Stimulated activated CD8-positive, alpha-beta memory T cell treated with anti-CD3 and anti-CD28 coated beads, Interleukin-7, amount 100 ng/mL, for 4 hours (primary cell): ENCODE measurements around the gene OR9Q1.
"Not testable (repeated sequence)": the region's sequence is repeated elsewhere in the genome, so short reads cannot be mapped to it uniquely, and the experiment has no call there.

Experiments
- DNase-seq, 2 donors: peaks; one replicate each; pipeline ENCODE4 v3.0.0-alpha.2; 2020; ENCODE audit warnings: low read depth in 2 of 2

The OR9Q1 gene, protein sequence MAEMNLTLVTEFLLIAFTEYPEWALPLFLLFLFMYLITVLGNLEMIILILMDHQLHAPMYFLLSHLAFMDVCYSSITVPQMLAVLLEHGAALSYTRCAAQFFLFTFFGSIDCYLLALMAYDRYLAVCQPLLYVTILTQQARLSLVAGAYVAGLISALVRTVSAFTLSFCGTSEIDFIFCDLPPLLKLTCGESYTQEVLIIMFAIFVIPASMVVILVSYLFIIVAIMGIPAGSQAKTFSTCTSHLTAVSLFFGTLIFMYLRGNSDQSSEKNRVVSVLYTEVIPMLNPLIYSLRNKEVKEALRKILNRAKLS

GRCh38 chr11:58023435-58023931 is at the start of gene OR9Q1:
TSS of gene OR9Q1 (plus strand) at chr11:58023881. CDS start at chr11:58179445, 155,564 bp downstream.
- no peak for DNase-seq

GRCh38 chr11:57974132-57974531 is 49.5 kb upstream of the OR9Q1 start:
- DNase-seq, result no peak

DNA sequence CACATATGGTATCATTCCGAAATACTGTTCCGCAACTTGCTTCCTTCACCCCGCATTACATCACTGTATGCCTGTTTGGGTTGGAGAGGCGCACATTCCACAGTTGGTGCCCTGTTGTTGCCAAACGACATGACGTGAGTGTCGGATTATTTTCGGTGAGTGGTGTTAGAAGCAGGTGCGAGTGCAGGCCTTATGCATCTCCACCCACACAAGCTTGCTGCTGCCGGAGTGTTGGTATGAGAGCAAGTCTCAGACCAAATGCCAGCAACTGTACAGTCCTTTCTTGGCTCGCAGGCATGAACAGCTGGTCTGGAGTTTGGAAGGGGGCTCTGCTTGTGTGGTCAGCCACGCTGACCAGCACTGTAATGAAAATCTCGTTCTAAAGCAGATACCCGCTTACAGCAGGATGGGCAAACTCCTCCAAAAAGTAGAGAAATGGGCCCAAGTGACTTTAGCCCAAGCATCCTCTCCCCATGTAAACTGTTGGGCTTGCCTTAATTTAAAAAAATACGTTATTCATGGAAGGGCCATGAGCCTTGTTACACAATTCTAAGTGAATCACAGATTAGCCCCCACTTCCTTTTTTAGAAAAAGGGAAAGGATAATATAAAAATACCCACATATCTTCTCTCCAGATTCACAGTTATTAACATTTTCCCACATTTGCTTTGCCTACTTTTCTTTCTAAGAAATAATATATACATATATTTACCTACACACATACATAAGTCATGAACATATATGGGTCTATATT is 48.7 kb upstream of the OR9Q1 start:
- no peak for DNase-seq

- DNase-seq, result no peak
These were observed 46.0 kb upstream of the OR9Q1 start for GRCh38 chr11:57977709-57978108.

GRCh38 chr11:57978686-57979531 is 44.8 kb upstream of the OR9Q1 start:
- no peak for DNase-seq

GRCh38 chr11:57979532-57980079 is 44.1 kb upstream of the OR9Q1 start:
- no peak for DNase-seq

DNA sequence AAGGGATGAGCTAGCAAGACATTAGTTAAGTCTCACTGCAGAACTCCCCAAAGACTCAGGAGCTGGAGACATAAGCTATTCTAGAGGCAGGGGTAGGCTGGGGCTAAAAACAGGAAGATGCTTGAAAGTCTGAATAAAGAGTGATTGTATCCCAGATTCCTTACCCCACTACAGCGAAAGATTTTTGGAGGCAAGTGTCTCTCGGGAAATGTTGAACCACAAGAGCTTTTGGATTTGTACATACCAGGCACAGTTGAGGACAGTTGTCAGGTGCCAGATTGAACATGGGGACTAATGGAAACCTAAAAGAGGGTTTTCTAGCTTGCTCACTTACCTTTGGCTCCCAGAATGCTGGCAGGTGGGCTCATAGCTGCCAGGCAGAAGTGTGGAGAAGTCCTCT is 43.5 kb upstream of the OR9Q1 start:
- DNase-seq, result no peak

DNA sequence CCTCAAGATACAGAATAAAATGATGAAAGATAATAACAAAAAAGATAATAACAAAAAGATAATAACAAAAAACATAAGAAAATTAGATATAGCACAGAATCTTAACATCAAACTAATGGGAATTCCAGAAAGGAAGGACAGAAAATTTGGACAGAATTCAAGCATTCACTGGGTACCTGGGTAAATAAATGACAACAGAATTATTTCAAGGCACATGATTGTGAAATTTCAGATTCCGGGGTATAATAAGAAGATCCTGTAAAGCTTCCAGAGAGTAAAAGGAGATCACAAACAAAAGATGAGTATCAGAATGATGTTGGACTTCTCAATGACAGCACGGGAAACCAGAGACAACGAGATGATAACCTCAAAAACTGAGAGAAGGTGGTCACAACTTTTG is 42.1 kb upstream of the OR9Q1 start:
- no peak for DNase-seq

GRCh38 chr11:57982776-57983175 is 40.9 kb upstream of the OR9Q1 start:
- DNase-seq, result no peak

- DNase-seq, result no peak
These were observed 40.5 kb upstream of the OR9Q1 start for GRCh38 chr11:57983191-57983590.

GRCh38 chr11:57999523-57999922 is 24.2 kb upstream of the OR9Q1 start:
- not testable (repeated sequence) for DNase-seq

DNA sequence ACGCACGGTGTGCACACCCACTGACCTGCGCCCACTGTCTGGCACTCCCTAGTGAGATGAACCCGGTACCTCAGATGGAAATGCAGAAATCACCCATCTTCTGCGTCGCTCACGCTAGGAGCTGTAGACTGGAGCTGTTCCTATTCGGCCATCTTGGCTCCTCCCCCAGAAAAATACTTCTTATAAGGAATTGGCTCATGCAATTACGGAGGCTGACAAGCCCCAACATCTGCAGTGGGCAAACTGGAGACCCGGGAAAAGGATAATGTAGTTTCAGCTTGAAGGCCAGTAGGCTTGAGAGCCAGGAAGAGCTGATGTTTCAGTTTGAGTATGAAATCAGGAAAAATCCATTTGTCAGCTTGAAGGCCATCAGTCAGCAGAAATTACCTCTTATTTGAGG is 23.7 kb upstream of the OR9Q1 start:
- DNase-seq, result not testable (repeated sequence)

- DNase-seq, result no peak
These were observed 23.0 kb upstream of the OR9Q1 start for GRCh38 chr11:58000699-58001098.

DNA sequence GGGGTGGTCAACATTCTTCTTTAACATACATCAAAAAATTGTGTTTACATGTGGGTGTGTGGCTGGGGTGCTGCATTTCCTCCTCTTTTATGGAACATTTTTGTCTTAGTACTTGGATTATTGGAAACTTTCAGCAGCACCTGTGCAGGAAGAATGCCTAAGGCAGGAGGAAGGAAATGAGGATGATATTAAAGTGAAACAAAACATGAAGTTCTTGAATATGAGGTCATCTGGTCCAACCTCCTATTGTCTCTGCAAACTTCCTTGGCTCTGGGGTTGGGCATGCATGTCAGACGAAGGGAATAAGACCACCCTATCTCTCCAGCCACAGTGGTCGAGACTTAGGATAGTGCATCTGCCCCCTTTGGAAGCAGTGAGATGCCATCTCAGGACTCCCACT is 20.6 kb upstream of the OR9Q1 start:
- no peak for DNase-seq

DNA sequence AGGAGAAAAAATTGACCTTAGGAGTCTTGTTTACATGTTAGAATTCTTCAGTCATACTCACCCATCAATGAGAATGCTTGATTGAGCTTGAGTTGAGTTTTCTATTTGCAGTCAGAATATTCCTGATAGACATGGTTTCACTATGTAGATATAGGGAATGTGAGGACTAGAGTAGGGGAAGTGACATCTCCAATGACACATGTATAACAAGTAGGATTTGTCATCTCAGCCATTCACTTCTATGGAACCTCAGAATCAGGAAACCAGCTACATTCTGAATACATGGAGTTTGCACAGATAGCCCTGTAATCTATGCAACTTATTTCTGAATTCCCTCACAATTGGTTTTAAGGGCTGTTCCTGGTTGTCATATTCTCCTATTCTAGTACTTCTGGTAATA is 20.1 kb upstream of the OR9Q1 start:
- DNase-seq, result no peak

DNA sequence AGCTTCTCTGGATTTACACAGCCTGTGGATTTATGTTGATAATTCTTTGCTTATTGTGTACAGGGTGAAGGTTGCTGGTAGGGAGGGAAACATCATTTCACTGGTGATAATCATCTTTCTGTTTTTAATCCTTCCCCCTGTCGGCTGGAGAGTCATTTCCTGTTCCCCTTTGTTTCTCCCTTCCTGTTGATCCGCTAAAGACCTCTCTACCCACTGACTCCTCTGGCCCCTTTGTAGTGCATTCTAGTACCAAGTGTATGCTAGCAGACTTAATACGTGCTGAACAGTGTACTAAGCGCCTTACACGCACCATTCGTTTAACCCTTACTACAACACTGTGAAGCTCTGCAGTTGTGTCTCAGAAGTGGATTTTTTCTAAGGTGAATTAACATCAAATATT is 19.0 kb upstream of the OR9Q1 start:
- no peak for DNase-seq

GRCh38 chr11:58006940-58007339 is 16.7 kb upstream of the OR9Q1 start:
- DNase-seq, result no peak

DNA sequence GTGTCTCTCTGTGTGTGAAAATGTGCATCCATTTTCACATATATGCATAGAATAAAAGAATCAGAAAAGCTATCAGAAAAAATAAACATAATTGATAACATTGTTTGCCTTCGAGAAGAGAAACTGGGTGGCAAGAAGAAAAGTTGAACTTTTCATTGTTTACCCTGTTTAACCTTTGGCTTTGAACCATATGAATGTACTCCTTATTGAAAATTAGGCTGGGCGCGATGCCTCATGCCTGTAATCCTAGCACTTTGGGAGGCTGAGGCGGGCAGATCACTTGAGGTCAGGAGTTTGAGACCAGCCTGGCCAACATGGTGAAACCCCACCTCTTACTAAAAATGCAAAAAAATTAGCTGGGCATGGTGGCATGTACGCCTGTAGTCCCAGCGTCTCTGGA is 11.9 kb upstream of the OR9Q1 start:
- DNase-seq, result no peak

DNA sequence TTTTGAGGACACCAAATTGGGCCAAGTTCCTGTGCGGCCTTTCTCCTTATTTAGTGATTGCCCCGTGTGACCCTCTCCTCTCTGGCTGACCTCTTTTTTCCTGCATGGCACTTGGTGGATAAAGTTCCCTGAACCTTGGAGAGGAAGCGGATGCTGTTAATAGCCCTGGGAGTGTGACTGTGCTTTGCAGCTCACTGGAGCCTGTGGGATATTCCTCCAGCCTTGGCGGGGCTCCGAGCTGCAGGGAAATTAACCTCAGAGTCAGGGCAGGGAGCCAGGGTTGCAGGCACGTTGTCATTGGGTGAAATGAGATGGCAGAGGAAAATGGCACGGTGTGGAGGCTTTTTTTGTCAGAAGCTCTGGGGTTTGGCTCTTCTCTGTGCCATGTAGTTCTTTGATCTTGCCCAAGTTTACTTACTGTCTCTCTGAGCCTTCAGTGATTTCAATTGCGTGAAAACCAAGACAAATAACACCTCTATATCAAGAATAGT is 965 bp downstream of the OR9Q1 start:
- no peak for DNase-seq

GRCh38 chr11:58027341-58027740 is 3.7 kb downstream of the OR9Q1 start:
- no peak for DNase-seq

DNA sequence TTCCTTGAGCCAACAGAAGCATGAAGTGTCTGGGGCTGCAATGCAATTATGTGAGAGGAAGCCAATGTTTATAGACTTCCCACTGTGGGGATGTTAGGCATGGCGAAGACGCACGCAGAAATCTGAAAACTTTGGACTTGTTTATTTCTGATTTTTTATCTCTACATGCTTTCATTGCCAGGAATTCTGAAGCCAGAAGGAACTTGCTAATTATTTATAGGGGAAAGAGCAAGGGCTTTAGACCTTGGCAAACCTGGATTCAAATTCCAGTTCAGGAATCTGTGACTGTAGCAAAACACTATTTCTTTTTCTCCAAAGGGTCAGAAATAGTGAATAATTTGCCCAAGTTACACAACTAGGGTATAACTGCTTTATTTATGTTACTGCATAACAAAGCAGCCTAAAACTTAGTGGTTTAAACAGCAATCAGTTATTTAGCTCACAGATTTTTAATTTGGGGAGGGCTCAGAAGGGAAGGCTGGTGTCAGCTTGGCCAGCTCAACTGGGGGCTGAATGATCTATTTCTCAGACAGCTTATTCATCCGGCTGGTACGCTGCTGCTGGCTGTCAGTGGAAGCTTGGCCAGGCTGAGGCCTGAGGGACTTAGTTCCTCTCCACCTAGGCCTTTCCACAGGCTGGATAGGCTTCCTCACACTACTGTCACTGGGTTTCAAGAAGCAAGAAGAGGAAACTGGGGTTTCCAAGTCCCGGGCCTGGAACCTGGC is 5.2 kb downstream of the OR9Q1 start:
- no peak for DNase-seq
